HG02938 (cell line): ENCODE results near the gene KLHL29.
"Not testable (repeated sequence)": the region's sequence is repeated elsewhere in the genome, so short reads cannot be mapped to it uniquely, and the experiment has no call there.

ENCODE experiments used
- ATAC-seq: cut with Tn5 transposase; IDR thresholded peaks from one replicate; pipeline ENCODE4 v1.9.1; 2021; ENCODE audit warnings: mild to moderate bottlenecking, moderate library complexity; ENCODE audit not compliant: unreplicated experiment

Gene KLHL29

GRCh38 chr2:23698721-23699579 is 314.0 kb downstream of the KLHL29 start:
- no peak for ATAC-seq

DNA sequence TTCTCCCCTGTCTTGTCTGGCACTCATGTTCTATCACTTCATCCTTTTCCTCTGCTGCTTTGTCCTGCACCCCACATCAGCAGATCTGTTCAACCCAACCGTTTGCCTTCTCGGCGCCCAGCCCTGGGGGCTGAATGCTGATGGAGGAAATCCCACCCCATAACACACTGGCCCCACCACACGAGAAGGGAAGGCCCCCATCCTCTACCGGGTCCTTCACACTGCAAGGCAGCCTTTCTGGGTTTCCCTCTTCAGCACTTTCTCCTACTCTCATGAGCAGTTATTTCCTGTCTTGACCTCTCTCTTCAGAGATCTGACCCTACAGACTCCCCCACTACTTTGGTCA is 314.6 kb downstream of the KLHL29 start:
- no peak for ATAC-seq

DNA sequence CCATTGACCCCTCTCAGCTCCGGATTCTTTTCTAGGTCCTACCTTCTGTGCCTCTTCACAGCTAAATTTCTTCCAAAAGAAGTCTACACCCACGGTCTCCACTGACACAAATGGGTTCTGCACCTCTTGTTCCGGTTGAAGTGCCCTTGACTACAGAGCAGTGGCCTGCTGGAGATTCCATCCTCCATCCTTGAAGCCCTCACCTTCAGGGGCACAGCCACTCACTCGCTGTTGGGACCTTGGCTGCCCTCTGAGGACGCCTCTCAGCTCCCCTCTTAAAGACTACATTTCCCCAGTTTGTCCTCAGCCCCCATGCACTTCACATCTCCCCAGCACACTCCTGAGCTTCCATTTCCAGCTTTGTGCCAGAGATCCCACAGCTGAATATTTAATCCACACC is 315.6 kb downstream of the KLHL29 start:
- no peak for ATAC-seq

GRCh38 chr2:23703037-23703582 is 318.1 kb downstream of the KLHL29 start:
- ATAC-seq: no peak

DNA sequence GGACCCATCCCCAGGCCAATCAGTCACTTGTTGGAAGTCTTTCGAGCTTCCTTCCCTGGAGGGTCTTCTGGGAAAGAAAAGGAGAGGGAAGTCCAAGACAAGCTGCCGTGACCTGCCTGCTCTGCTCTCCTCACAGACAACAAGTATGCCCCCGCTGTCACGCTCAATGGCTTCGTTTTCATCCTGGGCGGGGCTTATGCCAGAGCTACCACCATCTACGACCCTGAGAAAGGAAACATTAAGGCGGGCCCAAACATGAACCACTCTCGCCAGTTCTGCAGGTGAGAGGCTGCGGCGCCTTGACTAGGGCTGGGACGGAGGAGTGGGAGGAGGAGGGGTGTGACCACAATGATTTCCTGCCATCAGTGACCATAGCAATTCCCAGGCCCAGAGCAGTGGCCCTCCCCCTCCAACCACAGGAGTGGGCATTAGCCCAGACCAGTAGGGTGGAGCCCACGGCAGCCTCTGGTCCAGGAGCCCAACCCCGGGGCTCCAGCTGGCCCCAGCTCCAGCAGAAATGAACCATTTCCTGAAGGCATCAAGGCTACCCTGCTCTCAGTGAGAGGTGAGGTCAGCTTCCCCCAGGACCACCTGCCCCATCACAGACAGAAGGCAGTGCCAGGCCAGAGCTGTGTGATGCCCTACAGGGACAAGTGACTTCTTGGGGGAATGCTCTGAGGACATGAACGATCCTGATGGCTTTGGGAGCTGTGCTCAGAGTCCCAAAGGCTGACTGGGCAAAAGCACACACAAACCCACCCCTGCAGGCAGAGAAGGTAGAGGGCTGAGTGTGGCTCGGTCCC is 318.8 kb downstream of the KLHL29 start:
- ATAC-seq: no peak

DNA sequence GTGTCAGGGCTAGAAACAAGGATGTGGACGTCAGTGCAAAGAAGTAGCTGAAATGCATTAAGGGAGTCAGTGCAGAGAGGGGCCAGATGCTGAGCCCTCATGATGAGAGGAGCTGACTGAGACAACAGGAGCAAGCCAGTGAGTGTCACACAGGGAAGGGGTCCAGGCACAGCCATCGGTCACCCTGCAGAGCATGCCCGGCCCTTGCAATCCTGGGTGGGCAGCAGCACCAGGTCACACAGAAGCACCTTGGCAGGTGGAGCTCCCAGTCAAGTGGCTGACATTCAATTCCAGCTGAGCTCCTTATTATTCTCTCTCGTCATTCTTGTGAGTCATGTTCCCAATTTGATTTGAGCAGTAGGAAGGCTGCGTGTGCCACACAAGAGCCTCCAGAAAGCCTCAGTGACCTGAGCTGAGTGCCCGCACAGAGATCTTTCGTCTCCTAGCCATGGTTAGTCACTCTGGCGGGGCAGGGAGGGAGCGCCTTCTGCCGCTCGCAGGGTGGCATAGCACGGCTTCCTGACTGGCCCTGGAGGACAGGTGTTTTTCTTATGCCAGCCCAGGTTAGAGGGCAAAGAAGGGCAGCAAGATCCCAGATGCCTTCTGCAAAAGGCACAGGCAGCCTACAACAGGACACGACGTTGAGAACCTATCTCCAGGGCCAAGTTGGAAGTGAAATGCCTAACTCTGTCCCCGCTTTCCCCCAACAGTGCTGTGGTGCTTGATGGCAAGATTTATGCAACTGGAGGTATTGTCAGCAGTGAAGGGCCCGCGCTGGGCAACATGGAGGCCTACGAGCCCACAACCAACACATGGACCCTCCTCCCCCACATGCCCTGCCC is 321.0 kb downstream of the KLHL29 start:
- ATAC-seq: no peak

DNA sequence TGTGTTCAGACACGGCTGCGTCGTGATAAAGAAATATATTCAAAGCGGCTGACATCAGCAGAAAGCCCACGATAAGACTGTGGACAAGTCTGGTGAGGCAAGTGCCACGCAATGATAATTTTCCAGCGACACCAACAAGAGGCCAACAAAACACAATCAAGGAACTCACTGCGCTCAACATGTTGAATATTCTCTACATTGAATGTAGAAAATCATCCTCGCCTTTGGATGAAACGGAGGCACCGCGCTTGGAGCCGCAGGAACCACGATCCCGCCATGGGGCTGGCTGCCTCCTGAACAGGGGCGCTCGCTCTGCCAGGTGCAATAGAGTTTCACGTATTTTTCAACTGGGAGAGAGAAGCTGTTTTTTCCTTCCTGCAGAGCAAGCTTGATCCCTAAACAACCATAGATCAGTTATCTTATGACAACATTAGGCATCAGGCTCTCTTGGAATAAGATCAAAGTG is 321.7 kb downstream of the KLHL29 start:
- no peak for ATAC-seq

DNA sequence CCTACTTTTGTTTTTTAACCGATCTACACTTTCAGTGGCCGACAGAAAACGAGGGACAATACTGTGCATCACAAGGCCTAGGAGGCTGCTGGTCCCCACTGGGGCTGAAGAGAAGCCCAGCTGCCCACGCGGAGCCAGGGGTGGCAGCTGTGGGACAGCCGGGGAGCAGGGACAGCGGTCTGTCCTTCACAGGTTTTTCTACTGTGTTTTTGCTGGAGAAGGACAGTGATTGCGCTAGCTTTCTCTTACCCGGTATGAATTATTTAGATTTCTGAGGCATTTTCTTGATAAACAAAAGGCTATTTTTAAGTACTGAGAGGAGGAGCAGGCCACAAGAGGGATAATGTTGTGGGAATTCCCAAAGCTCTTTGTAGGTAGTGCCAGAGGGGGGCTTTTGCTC is 322.1 kb downstream of the KLHL29 start:
- ATAC-seq: no peak

GRCh38 chr2:23708771-23709170 is 323.8 kb downstream of the KLHL29 start:
- no peak for ATAC-seq

DNA sequence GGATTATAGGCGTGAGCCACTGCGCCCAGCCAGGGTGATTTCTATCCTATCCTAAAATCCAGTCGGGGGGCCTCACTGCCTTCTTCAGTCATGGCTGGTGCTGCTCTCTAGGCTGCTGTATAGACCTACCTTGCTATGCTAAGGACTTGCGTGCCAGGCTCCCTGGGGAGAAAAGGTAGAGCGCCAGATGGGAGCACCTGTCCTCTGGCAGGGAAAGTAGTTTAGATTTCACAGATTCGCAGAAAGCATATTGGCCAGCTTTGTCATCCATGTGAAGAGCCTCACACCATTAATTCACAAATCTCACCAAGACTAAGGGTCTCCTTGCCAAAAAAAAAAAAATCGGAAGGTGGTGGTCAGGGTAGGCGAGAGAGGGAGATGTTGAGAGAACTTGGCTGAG is 324.3 kb downstream of the KLHL29 start:
- no peak for ATAC-seq

DNA sequence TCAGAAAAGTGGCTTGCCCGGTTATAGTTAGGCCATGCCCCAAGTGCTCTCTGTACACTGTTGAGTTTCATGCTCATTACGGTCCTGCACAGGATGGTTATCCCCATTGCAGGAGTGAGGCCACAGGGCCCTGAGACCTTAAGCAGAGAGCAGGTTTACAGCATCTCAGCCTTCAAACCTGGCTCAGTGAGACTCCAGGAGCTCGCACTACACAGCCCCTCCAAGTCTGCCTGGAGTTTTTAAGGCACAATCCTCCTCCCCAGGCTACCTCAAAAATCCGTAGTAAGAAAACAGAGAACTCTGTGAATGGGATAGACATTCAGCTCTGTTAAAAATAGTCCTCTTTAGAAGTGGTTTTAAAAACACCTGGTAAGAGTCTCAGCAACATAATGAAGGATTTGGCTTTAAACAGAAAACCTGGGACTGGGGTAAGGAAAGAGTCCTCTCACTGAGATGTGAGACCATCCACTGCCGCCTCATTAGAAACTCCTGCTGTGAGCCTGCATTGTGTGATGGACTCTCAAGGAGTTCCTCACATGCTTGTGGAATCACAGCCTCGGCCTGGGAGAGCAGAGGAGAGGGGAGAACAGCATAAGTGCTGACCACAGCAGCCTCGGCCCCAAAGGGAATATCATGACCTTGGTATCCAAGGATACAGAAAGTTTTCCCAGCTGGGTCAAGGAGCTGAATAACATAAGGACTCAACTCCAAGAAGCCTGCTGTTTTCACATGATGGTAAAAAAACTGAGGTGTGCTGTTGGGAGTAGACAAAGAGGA is 327.2 kb downstream of the KLHL29 start:
- no peak for ATAC-seq

- no peak for ATAC-seq
Measured at GRCh38 chr2:23712756-23713151, 327.8 kb downstream of the KLHL29 start.

- ATAC-seq: no peak
Measured at GRCh38 chr2:23713351-23713750, 328.4 kb downstream of the KLHL29 start.

DNA sequence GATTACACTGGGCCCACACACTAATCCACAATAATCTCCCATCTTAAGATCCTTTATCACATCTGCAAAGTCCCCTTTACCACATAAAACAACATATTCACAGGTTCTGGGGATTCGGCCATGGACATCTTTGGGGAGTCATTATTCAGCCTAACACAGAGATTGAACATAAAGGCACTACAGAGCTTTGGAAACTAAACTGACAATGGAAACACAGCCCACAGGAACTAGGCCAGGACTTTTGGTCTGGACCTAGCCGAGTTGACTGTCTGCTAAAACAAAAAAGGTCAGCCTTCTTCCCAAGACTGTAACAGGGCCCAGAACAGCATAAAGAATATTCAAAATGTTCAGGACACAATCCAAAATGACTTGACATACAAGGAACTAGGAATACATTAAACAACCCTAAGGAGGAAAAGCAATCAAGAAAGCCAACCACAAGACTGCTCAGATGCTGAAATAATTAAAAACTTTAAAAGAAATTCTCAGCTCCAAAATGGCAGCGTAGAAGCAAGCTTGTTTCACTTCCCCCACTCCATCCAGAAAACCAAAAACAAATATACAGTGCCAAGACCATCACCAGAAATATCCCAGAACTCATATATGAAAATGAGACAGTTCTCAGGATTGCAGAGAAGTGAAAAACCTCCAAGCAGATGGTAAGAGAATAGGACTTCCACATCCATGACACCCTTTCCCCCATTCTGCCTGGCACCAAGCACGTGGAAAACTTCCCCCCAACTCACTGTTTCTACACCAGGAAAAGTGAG is 334.1 kb downstream of the KLHL29 start:
- ATAC-seq: no peak

DNA sequence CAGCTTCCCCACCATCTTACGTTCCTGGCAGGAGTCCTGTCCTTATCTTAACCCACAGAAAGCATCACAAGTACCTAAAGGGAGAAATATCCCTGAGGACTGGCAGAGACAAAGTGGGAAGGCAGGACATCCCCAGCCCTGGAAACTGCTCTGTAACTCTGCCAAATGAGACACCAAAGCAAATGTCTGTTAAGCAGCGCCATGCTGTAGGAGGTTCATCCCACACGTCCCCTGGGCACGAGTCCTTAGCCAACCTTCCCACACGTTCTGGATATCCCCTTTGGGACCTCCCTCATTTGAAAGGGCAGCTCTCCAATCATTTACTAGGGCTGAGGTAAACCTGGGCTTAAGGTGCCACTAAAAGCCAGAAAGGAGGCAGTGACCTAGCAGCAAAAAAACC is 334.7 kb downstream of the KLHL29 start:
- ATAC-seq: no peak

DNA sequence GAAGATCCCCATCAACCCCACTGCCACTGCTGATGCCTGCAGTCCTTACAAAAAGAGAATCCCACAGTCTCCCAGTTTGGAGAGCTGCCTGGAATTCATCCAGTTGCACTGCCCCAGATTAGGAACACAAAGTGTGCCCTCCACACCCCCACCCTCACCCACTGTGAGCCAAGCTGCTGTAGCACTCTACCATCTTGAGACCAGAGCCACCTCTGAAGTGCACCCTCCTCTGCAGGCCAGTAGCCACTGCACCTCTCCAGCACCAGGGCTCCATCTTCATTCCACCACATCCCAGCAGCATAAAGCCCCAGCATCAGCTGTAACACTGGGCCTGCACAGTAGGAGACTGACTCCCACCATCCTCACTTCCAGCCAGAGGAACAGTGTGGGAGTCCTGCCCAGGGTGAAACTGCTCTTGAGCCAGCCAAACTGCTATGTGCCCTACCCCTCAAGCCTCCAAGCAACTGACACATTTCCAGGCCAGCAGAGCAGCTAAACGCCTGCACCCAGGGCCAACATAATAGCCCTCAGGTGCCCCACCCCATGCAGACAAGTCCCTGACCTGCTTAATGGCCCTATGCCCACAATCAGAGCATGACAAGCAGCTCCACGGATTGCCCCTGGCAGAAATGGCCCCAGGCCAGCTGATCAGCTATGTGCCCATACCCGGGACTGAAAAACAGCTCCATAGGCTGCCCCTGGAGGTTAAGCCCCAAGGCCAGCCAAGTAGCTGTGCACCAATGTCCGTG is 335.9 kb downstream of the KLHL29 start:
- no peak for ATAC-seq

GRCh38 chr2:23721454-23721826 is 336.5 kb downstream of the KLHL29 start:
- no peak for ATAC-seq

GRCh38 chr2:23722255-23722654 is 337.3 kb downstream of the KLHL29 start:
- no peak for ATAC-seq

- ATAC-seq: not testable (repeated sequence)
Measured at GRCh38 chr2:23723029-23723428, 338.1 kb downstream of the KLHL29 start.
